GM23248 (cell line): ENCODE data around the gene XKR7.

Source experiments
- EZH2 ChIP-seq: fragments of 200-600 bp; sonication (generic); IDR thresholded peaks from 2 replicates; pipeline ENCODE4 v1.6.1; 2018; ENCODE audit warnings: antibody characterized with exemption, mild to moderate bottlenecking; ENCODE audit not compliant: insufficient read depth, poor library complexity, severe bottlenecking
- EZH2phosphoT487 ChIP-seq: fragments of 200-600 bp; sonication (generic); IDR thresholded peaks from 2 replicates; pipeline ENCODE4 v1.6.1; 2018; ENCODE audit warnings: antibody characterized with exemption, moderate library complexity, mild to moderate bottlenecking, low read depth; ENCODE audit not compliant: insufficient read depth

- TF ChIP-seq EZH2 (no peak), EZH2phosphoT487 (no peak)
These were observed 558 bp downstream of the XKR7 start for GRCh38 chr20:31968291-31969126.
